GM18505 (cell line): ENCODE measurements around the gene CCDC142.
"Not testable (repeated sequence)": the region's sequence is repeated elsewhere in the genome, so short reads cannot be mapped to it uniquely, and the experiment has no call there.

Source experiments
- ATAC-seq: cut with Tn5 transposase; IDR thresholded peaks from one replicate; pipeline ENCODE4 v1.9.1; 2021; ENCODE audit not compliant: unreplicated experiment
- POLR2A ChIP-seq: IDR thresholded peaks from 4 replicates; pipeline ENCODE4 v1.6.1; 2011; ENCODE audit warnings: borderline replicate concordance; ENCODE audit not compliant: insufficient read depth, insufficient read length; ENCODE audit errors: extremely low read depth

The CCDC142 gene

DNA sequence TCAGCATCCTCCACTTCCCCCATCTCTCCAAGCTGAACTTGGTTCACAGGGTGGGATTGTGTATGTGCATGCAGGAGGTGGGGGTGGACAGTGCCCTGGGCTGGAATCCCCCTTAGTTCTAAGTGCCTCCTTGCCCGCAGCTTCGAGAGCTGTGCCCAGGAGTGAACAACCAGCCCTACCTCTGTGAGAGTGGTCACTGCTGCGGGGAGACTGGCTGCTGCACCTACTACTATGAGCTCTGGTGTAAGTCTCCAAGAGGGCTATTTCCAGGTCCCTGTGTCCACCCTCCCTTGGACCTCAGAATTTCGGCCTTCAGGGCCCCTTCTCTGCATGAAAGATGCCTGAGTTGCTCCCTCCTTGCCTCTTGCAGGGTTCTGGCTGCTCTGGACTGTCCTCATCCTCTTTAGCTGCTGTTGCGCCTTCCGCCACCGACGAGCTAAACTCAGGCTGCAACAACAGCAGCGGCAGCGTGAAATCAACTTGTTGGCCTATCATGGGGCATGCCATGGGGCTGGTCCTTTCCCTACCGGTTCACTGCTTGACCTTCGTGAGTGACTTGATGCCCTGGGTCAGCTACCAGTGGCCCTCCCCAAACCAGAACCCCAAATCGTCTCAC is 23.2 kb downstream of the CCDC142 start:
- TF ChIP-seq POLR2A: peak; percentile 9

DNA sequence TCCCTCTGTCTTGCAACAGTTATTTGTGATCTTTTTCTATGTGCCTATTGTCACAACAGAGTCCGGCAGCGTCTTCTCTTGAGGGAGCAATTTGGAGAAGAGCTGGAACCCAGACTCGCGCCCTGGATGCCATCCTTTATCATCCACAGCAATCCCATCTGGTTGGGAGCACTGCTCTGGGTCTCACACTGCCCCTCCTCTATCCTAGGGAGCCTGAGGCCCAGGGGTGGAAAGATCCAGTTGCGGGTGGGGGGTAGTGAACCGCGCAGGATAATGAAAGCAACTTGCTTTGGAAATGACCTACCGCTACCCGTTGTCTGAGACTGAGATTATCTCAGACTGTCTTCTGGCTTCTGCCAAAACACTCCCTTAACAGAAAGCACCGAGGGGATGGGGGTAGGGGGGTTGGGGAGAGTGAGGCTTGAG is 23.8 kb downstream of the CCDC142 start:
- no peak for ATAC-seq
- TF ChIP-seq POLR2A: peak; percentile 12

More for the DNA sequence above, 23.2 kb downstream of the CCDC142 start:
- not testable (repeated sequence) for ATAC-seq

DNA sequence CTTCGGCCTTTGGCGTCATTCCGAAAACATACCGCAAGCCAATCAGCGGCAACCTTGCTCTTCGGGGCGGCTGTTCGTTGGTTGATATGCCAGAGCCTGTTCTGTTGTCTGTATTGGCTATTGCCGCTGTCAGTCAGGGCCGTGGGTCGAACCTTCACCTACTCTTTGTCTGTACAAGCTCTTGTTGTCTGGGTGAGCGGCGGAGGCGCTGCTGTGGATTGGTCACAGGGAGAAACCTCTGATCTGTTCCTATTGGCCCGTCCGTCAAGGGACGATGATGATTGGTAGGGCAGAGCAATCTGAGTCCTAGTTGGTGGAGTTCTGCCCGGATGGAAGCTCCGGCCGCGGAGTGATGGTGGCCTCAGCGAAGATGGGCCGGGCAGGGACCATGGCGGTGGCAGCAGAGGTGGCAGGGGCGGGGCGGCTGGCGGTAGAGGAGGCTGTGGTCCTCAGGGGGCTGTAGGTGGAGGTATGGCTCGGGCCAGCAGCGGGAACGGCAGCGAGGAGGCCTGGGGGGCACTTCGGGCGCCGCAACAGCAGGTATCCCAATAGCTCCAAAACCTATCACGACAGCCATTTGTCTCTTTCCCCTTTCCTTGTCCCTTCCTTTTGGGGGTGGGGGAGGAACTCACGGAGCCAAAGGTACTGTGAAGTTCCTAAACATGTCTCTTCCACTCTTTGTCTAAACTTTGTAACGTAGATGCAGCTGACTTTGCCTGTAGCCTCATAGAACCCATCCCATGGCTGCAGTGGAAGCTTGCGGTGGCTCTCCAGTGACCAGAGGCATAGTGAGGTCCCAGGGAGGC is 24.5 kb downstream of the CCDC142 start, which contains the start of gene WBP1:
WBP1 (plus strand) TSS at position 307 of the 806 bp plus-strand sequence; CDS start at position 472, 165 bp downstream.
- ATAC-seq: peak; percentile 79
- TF ChIP-seq POLR2A: no peak

DNA sequence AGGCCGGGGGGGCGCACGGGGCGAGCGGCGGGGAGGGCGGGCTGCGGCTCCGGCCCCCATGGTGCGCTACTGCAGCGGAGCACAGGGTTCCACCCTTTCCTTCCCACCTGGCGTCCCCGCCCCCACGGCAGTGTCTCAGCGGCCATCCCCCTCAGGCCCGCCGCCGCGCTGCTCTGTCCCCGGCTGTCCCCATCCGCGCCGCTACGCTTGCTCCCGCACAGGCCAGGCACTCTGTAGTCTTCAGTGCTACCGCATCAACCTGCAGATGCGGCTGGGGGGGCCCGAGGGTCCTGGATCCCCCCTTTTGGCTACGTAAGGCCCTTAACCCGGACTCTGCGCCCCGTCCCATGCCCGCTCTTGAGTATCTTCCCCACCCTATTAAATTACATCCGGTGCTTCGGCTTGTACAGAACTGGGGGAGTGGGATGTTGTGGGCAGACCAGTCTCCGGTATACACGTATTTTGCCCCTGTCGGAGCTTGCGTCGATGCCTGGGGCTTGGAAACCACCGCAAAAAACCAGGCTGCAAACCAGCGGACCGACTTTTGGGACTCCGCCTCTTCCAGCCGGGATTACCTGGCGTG is 25.2 kb downstream of the CCDC142 start:
- ATAC-seq: peak; percentile 35
- TF ChIP-seq POLR2A: peak; percentile 80

DNA sequence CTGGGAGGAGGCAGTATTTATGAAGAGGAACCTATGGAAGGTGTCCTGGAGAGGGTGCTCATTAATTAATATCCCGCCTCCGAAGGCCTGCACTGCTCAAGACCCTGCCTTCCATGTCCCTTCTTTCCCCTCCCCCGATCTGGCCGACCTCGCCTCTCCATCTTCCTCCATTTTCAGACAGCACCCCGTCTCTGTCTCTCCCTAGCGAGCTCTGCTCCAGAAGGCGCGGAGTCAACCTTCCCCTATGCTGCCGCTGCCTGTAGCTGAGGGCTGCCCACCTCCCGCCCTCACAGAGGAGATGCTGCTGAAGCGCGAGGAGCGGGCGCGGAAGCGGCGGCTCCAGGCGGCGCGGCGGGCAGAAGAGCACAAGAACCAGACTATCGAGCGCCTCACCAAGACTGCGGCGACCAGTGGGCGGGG is 25.7 kb downstream of the CCDC142 start:
- ATAC-seq: no peak
- TF ChIP-seq POLR2A: no peak

DNA sequence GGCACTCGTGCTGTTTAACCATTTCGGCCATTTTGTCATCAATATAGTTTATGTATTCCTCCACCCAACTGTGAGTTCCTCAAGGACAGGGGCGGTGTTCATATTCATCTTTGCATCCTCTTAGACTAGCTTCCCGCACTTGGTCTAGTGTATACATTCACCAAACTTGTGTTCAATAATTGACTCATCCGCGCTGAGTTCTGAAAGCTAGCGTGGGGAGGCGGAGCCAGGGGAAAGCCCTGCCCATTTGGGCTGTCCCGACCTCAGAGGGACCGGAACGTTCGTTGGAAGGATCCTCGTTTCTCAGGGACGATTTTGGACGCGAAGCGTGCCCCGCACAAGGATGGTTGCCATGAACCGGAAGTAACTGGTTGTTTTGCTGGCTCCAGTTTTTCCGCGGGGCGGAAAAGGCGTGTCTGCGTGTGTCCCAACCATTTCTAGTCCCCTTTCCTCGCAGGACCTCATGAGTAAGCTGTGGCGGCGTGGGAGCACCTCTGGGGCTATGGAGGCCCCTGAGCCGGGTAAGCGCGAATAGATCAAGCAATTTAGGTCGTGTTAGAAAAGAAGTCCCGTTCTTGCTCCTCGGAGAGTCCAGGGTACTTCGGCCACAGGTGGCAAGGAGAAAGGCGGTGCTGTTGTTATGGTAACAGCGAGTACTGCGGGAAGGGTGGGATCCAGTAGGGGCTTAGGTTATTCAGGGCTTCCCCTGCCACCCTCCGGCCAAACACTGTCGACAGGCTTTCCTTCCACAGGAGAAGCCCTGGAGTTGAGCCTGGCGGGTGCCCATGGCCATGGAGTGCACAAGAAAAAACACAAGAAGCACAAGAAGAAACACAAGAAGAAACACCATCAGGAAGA is 27.9 kb downstream of the CCDC142 start, which contains the start of gene INO80B:
INO80B (plus strand) TSS at position 434 of the 858 bp plus-strand sequence; CDS start at position 464, 30 bp downstream.
- peak; percentile 32 for ATAC-seq
- TF ChIP-seq POLR2A: peak; percentile 17

DNA sequence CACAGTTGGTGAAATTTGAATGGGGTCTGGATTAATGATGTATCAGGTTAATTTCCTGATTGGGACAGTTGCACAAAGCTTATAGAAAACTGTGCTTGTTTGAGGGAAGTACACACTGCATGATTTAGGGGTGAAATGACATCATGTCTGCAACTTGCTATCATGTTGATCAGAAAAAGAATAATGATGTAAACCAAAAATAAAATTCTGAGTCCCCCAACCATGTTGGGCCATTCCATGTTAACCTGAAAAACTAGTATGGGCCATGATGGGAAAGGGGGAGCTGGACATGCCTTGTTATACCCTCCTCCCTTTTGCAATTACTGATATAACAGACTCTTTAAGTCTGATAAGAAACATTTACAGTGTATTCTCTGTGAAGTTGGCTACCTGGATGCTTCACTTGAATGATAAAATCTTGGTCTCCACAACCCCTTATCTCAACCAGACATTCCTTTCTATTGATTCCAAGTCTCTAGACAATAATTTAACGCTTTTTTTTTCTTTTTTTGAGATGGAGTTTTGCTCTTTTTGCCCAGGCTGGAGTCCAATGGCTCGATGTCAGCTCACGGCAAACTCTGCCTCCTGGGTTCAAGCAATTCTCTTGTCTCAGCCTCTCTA is 32.1 kb downstream of the CCDC142 start:
- TF ChIP-seq POLR2A: no peak
- no peak for ATAC-seq

DNA sequence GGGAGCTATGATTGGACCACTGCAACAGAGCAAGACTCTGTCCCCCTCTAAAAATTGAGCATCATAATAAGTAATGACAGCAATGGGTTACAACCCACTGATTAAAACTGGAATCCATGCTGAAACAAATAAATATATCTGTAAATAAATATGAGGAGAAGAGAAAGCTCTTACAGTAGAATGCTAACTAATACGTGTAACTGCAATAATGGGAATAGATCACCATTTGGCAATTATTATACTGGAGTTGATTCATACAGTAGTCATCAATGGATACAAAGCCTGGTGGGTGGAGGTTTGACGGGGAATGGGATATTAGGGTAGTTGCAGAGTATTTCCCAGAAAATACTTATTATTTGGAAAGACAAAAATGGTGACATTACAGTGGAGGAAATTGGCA is 34.0 kb downstream of the CCDC142 start:
- no peak for ATAC-seq
- TF ChIP-seq POLR2A: no peak

DNA sequence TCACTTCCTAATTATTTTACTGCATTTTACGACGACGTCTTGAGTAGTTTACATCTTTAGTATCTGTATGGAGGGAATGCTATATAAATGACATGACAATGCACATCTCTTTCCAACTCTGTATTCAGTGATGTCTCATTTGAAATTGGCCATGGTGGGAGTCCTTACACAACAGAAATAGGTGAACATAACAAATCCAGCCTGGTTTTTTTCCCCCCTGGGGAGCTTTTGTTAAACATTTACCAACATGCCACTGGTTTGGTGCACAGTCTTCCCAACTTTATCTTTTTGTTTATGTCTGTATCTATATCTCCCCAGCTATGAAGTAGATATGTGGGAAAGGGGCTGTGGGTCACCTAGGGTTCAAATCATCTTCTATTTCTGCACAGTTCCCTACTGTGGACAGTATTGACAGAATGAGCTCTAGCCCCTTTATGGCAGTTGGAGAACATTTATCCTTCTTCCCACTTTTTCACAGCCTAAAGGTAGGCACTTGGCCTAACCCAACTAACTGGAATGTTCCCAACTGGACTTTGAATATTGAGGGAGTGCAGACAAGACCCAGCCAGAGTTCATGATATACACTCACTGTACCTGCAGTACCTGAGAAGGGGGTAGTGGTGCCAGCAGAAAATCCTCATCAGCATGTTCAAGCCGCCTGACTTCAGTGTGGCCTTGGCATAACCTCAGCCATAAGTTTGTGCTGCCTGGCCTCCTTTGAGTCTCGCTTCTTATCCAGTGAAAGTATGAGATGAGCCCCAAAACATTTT is 35.4 kb downstream of the CCDC142 start:
- no peak for TF ChIP-seq POLR2A
- ATAC-seq: no peak

DNA sequence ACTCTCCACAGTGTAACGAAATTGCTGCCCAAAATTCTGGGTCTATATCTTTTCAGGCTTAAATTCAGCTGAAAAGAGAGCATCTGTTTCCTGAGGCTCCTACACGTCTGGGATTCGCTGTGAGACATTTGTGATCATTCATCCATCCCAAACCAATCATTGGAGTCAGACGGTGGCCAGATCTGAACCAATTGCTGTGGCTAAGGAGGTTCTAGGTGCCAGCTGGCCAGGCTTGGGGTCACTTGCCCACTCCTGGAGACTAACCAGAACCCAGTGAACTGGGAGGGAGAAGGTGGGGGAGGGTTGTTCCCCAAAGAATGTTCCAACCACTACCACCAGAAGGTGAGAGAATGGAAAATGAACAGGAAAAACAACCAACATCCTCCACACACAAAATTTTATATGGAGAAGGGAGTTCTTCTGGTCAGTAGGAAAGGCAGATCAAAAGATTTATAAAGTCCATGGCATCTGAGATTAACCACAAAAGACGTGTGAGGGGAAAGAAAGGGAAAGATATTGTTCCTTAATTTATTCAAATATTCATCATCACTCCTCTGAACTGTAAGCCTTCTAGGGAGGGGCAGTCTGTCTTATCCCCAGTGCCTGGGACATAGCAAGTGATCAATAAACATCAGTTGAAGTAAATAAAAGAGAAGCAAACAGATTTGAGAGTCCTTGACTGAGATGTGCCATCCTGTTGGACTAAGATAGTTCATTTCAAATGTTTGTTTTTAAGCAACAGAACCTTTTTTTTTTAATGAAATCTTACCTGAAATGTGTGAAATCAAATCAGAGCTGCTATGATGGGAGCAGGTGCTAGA is 38.1 kb downstream of the CCDC142 start:
- no peak for TF ChIP-seq POLR2A
- ATAC-seq: no peak

DNA sequence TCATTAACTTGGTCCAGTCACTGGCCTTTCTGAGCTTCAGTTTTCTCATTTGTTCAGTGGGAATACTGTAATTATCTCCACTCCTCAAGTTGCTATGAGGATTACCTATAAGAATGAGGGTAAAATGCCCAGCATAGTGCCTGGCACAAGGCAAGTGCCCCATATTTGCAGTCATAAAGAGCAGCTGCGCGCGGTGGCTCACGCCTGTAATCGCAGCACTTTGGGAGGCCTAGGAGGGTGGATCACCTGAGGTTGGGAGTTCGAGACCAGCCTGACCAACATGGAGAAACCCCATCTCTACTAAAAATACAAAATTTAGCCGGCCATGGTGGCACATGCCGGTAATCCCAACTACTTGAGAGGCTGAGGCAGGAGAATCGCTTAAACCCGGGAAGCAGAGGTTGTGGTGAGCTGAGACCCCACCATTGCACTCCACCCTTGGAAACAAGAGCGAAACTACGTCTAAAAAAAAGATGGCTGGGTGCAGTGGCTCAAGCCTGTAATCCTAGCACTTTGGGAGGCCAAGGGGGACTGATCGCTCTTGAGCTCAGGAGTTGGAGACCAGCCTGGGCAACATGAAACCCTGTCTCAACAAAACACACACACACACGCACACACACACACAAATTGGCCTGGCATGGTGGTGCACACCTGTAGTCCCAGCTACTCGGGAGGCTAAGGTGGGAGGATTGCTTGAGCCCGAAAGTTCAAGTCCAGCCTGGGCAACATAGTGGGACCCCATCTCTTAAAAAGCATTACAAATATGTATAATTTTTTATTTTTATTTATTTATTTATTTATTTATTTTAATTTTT is 40.1 kb downstream of the CCDC142 start:
- not testable (repeated sequence) for ATAC-seq
